Neural cell (in vitro differentiated cells): Measurements from ENCODE around the gene RSU1. TPM values are rescaled to one million over a fixed set of nuclear protein-coding genes. Genes with fewer than 3 reads are reported as not detected.

Source experiments
- H2AFZ ChIP-seq: fragments of 200-600, 300-800 bp; sonication (generic), shearing (Covaris generic); 2 replicates; pipeline ENCODE4 v1.6.0; 2014; ENCODE audit warnings: low read depth, mild to moderate bottlenecking, antibody characterized with exemption, low read length, moderate library complexity
- H3F3A ChIP-seq: fragments of 200-600 bp; shearing (Covaris generic); 2 replicates; pipeline ENCODE4 v1.6.1; 2016; ENCODE audit warnings: mild to moderate bottlenecking, moderate library complexity, mixed read lengths, antibody characterized with exemption, low read length; ENCODE audit not compliant: insufficient read depth, poor library complexity, severe bottlenecking
- H3K27ac ChIP-seq: fragments of 200-600, 300-800 bp; sonication (generic), shearing (Covaris generic); 2 replicates; pipeline ENCODE4 v1.5.1; 2014; ENCODE audit warnings: mild to moderate bottlenecking, low read length, moderate library complexity
- H3K27me3 ChIP-seq: fragments of 300-800, 200-600 bp; sonication (generic), shearing (Covaris generic); 2 replicates; pipeline ENCODE4 v1.6.0; 2014; ENCODE audit warnings: mild to moderate bottlenecking, low read depth, low read length, moderate library complexity; ENCODE audit not compliant: insufficient read depth
- H3K36me3 ChIP-seq: fragments of 300-800, 200-600 bp; sonication (generic), shearing (Covaris generic); 2 replicates; pipeline ENCODE4 v1.5.1; 2014; ENCODE audit warnings: mild to moderate bottlenecking, antibody characterized with exemption, low read length, moderate library complexity; ENCODE audit not compliant: insufficient read depth
- H3K4me2 ChIP-seq: fragments of 300-800, 200-600 bp; sonication (generic), shearing (Covaris generic); 2 replicates; pipeline ENCODE4 v1.6.0; 2014; ENCODE audit warnings: mild to moderate bottlenecking, low read length
- H3K4me3 ChIP-seq: fragments of 300-800, 200-600 bp; sonication (generic), shearing (Covaris generic); 2 replicates; pipeline ENCODE4 v1.5.1; 2014; ENCODE audit warnings: mild to moderate bottlenecking, low read length, moderate library complexity
- H3K79me2 ChIP-seq: fragments of 200-600 bp; shearing (Covaris generic); replicated peaks from 2 replicates; pipeline ENCODE4 v1.6.0; 2014; ENCODE audit warnings: mild to moderate bottlenecking, low read length, moderate library complexity; ENCODE audit not compliant: insufficient read depth
- H3K9ac ChIP-seq: fragments of 300-800, 200-600 bp; sonication (generic), shearing (Covaris generic); 2 replicates; pipeline ENCODE4 v1.6.1; 2016; ENCODE audit warnings: mild to moderate bottlenecking, low read length, mixed read lengths
- H3K9me2 ChIP-seq: fragments of 200-600 bp; shearing (Covaris generic); 2 replicates; pipeline ENCODE4 v1.6.1; 2016; ENCODE audit warnings: mild to moderate bottlenecking, low read length, mixed read lengths; ENCODE audit not compliant: insufficient read depth
- H3K9me3 ChIP-seq: fragments of 200-600, 300-800 bp; sonication (generic), shearing (Covaris generic); 2 replicates; pipeline ENCODE4 v1.6.1; 2016; ENCODE audit warnings: mild to moderate bottlenecking, mixed run types, low read length, moderate library complexity, mixed read lengths
- H4K20me1 ChIP-seq: fragments of 200-600 bp; shearing (Covaris generic); 2 replicates; pipeline ENCODE4 v1.6.1; 2016; ENCODE audit warnings: mild to moderate bottlenecking, mixed run types; ENCODE audit not compliant: insufficient read depth
- EP300 ChIP-seq: fragments of 450-650 bp; conservative IDR thresholded peaks from 2 replicates; pipeline ENCODE4 v1.6.1; 2014; ENCODE audit warnings: antibody characterized with exemption, mild to moderate bottlenecking, moderate library complexity; ENCODE audit not compliant: poor library complexity, severe bottlenecking
- EZH2 ChIP-seq: fragments of 200-600, 300-800 bp; shearing (Covaris generic), sonication (generic); IDR thresholded peaks from 2 replicates; pipeline ENCODE4 v1.6.1; 2014; ENCODE audit warnings: antibody characterized with exemption, low read length, borderline replicate concordance, mild to moderate bottlenecking; ENCODE audit not compliant: insufficient read depth, poor library complexity, severe bottlenecking
- MXI1 ChIP-seq: fragments of 450-650 bp; conservative IDR thresholded peaks from 2 replicates; pipeline ENCODE4 v1.6.1; 2014; ENCODE audit warnings: antibody characterized with exemption, mild to moderate bottlenecking; ENCODE audit not compliant: poor library complexity, severe bottlenecking
- POLR2AphosphoS5 ChIP-seq: IDR thresholded peaks from 2 replicates; pipeline ENCODE4 v1.6.1; 2012
- RAD21 ChIP-seq: fragments of 450-650 bp; conservative IDR thresholded peaks from 2 replicates; pipeline ENCODE4 v1.6.1; 2014; ENCODE audit warnings: antibody characterized with exemption, mild to moderate bottlenecking, moderate library complexity
- SMC3 ChIP-seq: fragments of 450-650 bp; conservative IDR thresholded peaks from 2 replicates; pipeline ENCODE4 v1.6.1; 2014; ENCODE audit warnings: antibody characterized with exemption, mild to moderate bottlenecking, moderate library complexity; ENCODE audit not compliant: poor library complexity
- TAF1 ChIP-seq: IDR thresholded peaks from 2 replicates; pipeline ENCODE4 v1.6.1; 2012; ENCODE audit warnings: low read depth
- polyA plus RNA-seq: library from polyadenylated mRNA; depleted of rRNA; stranded (reverse); fragments of >200 nt; gene quantifications from 2 replicates; pipeline ENCODE4 v1.2.3, GENCODE V29; 2014
- TF ChIP-seq, protein P1 (sequence below): IDR thresholded peaks from 2 replicates; pipeline ENCODE4 v1.6.1; 2012; ENCODE audit warnings: borderline replicate concordance
- TF ChIP-seq, protein P2 (sequence below): fragments of 450-650 bp; IDR thresholded peaks from 2 replicates; pipeline ENCODE4 v1.5.1; 2014; ENCODE audit warnings: antibody characterized with exemption, mild to moderate bottlenecking, moderate library complexity; ENCODE audit not compliant: poor library complexity, severe bottlenecking

The RSU1 gene
- polyA plus RNA-seq, 1 donor from 2014 or later, result 18.7 TPM

DNA sequence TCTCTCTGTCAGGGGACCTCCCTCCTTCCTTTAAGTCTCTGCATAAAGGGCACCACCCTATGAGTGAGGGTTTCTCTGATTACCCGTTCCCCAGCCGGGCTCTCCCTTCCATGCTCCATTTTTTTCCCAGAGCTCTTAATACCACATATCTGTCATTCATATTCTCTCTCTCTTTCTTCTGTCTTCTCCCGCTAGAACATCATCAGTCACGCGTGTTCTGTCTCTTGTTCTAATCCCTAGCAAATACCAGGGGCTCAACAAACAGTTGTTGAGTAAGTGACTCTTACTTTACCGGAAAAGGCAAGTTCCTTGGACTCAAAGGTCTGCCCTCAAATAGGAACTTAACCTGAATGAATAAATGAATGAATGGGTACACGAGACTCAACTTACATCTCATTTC, 68.5 kb downstream of the RSU1 start:
- no peaks in the 10 kb centered on the region for H3K79me2 ChIP-seq
- H3K9me3 ChIP-seq, result no peaks in the 10 kb centered on the region
- no peak overlapping the region for H3K4me2 ChIP-seq
- no peak overlapping the region for H3K27ac ChIP-seq
- H3K9me2 ChIP-seq, result no peaks in the 10 kb centered on the region
- no peaks in the 10 kb centered on the region for H3K36me3 ChIP-seq
- H4K20me1 ChIP-seq, result no peaks in the 10 kb centered on the region
- no peaks in the 10 kb centered on the region for H3F3A ChIP-seq
- no peak overlapping the region for H3K4me3 ChIP-seq
- H3K27me3 ChIP-seq, result no peaks in the 10 kb centered on the region
- H3K9ac ChIP-seq, result no peak overlapping the region
- H2AFZ ChIP-seq, result no peak overlapping the region
- TF ChIP-seq RAD21 (no peak), EP300 (no peak), MXI1 (no peak), TAF1 (no peak)
- TF ChIP-seq, protein P1, sequence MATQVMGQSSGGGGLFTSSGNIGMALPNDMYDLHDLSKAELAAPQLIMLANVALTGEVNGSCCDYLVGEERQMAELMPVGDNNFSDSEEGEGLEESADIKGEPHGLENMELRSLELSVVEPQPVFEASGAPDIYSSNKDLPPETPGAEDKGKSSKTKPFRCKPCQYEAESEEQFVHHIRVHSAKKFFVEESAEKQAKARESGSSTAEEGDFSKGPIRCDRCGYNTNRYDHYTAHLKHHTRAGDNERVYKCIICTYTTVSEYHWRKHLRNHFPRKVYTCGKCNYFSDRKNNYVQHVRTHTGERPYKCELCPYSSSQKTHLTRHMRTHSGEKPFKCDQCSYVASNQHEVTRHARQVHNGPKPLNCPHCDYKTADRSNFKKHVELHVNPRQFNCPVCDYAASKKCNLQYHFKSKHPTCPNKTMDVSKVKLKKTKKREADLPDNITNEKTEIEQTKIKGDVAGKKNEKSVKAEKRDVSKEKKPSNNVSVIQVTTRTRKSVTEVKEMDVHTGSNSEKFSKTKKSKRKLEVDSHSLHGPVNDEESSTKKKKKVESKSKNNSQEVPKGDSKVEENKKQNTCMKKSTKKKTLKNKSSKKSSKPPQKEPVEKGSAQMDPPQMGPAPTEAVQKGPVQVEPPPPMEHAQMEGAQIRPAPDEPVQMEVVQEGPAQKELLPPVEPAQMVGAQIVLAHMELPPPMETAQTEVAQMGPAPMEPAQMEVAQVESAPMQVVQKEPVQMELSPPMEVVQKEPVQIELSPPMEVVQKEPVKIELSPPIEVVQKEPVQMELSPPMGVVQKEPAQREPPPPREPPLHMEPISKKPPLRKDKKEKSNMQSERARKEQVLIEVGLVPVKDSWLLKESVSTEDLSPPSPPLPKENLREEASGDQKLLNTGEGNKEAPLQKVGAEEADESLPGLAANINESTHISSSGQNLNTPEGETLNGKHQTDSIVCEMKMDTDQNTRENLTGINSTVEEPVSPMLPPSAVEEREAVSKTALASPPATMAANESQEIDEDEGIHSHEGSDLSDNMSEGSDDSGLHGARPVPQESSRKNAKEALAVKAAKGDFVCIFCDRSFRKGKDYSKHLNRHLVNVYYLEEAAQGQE, result no peak

DNA sequence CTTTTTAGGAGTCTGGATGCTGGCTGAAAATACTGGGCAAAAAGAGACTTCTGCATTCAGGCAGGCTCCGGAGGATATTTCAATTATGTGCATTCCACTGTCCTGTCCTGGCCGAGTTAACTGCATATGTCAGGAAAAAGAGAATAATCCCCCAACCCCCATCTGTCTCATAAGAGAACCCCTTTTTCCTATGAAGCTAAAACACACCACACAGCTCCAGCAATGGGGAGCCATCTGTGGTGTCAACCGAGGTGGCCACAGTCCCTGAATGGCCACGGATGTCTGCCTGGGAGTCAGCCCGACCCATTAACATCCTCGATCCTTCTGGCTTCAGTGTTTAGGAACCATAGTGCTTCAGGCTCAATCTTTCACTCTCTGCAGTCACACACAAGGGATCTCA, 70.4 kb downstream of the RSU1 start:
- no peaks in the 10 kb centered on the region for H3F3A ChIP-seq
- no peak overlapping the region for H3K4me2 ChIP-seq
- no peak overlapping the region for H3K27ac ChIP-seq
- no peaks in the 10 kb centered on the region for H3K27me3 ChIP-seq
- TF ChIP-seq EZH2 (no peak), TAF1 (no peak), MXI1 (no peak), SMC3 (no peak), EP300 (no peak), RAD21 (no peak), POLR2AphosphoS5 (no peak)
- TF ChIP-seq, protein P1, result no peak
- TF ChIP-seq, protein P2, sequence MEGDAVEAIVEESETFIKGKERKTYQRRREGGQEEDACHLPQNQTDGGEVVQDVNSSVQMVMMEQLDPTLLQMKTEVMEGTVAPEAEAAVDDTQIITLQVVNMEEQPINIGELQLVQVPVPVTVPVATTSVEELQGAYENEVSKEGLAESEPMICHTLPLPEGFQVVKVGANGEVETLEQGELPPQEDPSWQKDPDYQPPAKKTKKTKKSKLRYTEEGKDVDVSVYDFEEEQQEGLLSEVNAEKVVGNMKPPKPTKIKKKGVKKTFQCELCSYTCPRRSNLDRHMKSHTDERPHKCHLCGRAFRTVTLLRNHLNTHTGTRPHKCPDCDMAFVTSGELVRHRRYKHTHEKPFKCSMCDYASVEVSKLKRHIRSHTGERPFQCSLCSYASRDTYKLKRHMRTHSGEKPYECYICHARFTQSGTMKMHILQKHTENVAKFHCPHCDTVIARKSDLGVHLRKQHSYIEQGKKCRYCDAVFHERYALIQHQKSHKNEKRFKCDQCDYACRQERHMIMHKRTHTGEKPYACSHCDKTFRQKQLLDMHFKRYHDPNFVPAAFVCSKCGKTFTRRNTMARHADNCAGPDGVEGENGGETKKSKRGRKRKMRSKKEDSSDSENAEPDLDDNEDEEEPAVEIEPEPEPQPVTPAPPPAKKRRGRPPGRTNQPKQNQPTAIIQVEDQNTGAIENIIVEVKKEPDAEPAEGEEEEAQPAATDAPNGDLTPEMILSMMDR, result no peak
- H3K79me2 ChIP-seq, result no peaks in the 10 kb centered on the region
- no peak overlapping the region for H2AFZ ChIP-seq
- no peak overlapping the region for H3K9ac ChIP-seq
- no peak overlapping the region for H3K4me3 ChIP-seq
- no peaks in the 10 kb centered on the region for H3K36me3 ChIP-seq
- no peaks in the 10 kb centered on the region for H4K20me1 ChIP-seq
- H3K9me2 ChIP-seq, result no peaks in the 10 kb centered on the region
- H3K9me3 ChIP-seq, result no peaks in the 10 kb centered on the region
